Esophagus squamous epithelium (tissue), 4 donors: ENCODE measurements around the gene TUBGCP2.

ENCODE experiments used
- POLR2A ChIP-seq, 4 donors: fragments of 450-650 bp; IDR thresholded peaks; one replicate each; pipeline ENCODE4 v1.6.1; 2017; ENCODE audit warnings: antibody characterized with exemption in 4 of 4, mild to moderate bottlenecking in 4 of 4, moderate library complexity in 3 of 4
- TF ChIP-seq, protein P1 (sequence below), 6 experiments: fragments of 450-650 bp in 4 of 6; fragments of 200-600 bp in 2 of 6; sonication (generic) in 2 of 6; IDR thresholded peaks; one replicate each; pipeline ENCODE4 v1.5.1; 2016 to 2019; ENCODE audit warnings: antibody characterized with exemption in 6 of 6, mild to moderate bottlenecking in 4 of 6, moderate library complexity in 4 of 6

DNA sequence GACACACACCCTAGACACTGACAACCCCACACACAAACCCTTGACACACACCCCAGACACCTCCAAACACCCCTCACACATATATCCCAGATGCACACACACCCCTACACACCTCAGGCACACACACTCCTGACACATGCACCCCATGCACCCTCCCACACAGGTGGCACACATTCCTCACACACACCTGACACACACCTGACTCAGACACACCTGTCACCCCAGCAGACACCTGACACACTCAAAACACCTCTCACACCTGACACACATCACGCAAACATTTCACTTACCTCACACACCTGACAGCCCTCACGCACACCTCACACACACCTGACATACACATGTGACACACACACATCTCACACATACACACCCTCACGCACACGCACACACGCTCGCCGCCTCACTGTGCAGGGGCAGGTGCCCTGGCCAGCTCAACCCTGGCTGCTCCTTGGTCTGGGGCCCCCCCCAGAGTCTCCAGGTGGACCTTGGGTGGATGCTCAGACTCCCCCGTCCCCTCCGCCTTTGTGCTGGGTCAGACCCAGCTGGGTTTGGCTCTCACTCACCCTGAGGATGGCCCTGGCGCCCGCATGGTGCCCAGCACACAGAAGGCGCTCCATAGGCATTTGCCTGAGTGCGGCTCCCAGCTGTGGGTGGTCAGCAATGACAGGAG is 31.2 kb upstream of the TUBGCP2 start:
- TF ChIP-seq, protein P1, sequence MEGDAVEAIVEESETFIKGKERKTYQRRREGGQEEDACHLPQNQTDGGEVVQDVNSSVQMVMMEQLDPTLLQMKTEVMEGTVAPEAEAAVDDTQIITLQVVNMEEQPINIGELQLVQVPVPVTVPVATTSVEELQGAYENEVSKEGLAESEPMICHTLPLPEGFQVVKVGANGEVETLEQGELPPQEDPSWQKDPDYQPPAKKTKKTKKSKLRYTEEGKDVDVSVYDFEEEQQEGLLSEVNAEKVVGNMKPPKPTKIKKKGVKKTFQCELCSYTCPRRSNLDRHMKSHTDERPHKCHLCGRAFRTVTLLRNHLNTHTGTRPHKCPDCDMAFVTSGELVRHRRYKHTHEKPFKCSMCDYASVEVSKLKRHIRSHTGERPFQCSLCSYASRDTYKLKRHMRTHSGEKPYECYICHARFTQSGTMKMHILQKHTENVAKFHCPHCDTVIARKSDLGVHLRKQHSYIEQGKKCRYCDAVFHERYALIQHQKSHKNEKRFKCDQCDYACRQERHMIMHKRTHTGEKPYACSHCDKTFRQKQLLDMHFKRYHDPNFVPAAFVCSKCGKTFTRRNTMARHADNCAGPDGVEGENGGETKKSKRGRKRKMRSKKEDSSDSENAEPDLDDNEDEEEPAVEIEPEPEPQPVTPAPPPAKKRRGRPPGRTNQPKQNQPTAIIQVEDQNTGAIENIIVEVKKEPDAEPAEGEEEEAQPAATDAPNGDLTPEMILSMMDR (IDR thresholded peaks at IDR 0.05): no peak
- no peak for TF ChIP-seq POLR2A (IDR thresholded peaks at IDR 0.05)
